SK-N-SH (cell line): ENCODE data around the gene LDB2. TPM values are rescaled to one million over a fixed set of nuclear protein-coding genes. Genes with fewer than 3 reads are reported as not detected.

Experiments used
- CTCF ChIA-PET: fragments of 300-600, 350-600 bp; formaldehyde crosslinking; extraction: SDS; loops from one replicate; lab custom pipeline; 2021; lab: Yijun Ruan, JAX
- POLR2A ChIA-PET: fragments of 350-600 bp; sonication (Branson Sonifier 250); formaldehyde crosslinking; extraction: SDS; loops from one replicate; lab custom pipeline; 2020; ENCODE audit warnings: antibody characterized with exemption, inconsistent platforms; lab: Yijun Ruan, JAX
- DNase-seq: peaks from one replicate; pipeline ENCODE4 v3.0.0; 2012
- H2AFZ ChIP-seq: fragments of 200-600 bp; sonication (generic); 2 replicates; pipeline ENCODE4 v1.8.1; 2016; ENCODE audit warnings: antibody characterized with exemption, mild to moderate bottlenecking, low read depth
- H3F3A ChIP-seq: fragments of 200-600 bp; sonication (generic); replicated peaks from 2 replicates; pipeline ENCODE3; 2016; ENCODE audit warnings: antibody characterized with exemption, mild to moderate bottlenecking; ENCODE audit not compliant: insufficient read depth
- H3K27ac ChIP-seq, 2 experiments: fragments of 200-500 bp in 1 of 2; fragments of 200-600 bp in 1 of 2; sonication (Bioruptor generic) in 1 of 2; sonication (generic), shearing (Covaris generic) in 1 of 2; 2 replicates each; pipeline versions ENCODE4 v1.5.1 to v1.6.1; 2014 to 2016; ENCODE audit warnings: low read depth in 2 of 2, inconsistent platforms in 1 of 2, low read length in 1 of 2, mild to moderate bottlenecking in 1 of 2, mixed read lengths in 1 of 2
- H3K27me3 ChIP-seq: fragments of 200-600 bp; sonication (generic), shearing (Covaris generic); 2 replicates; pipeline ENCODE4 v1.6.1; 2016; ENCODE audit warnings: mixed run types; ENCODE audit not compliant: insufficient read depth
- H3K36me3 ChIP-seq, 2 experiments: fragments of 200-500 bp in 1 of 2; fragments of 200-600 bp in 1 of 2; sonication (Bioruptor generic) in 1 of 2; sonication (generic) in 1 of 2; replicated peaks in 1 of 2; 2 replicates each; pipeline versions ENCODE3 to v1.5.1; 2014 to 2016; ENCODE audit warnings: low read length in 1 of 2, mild to moderate bottlenecking in 1 of 2; ENCODE audit not compliant: insufficient read depth in 2 of 2, control insufficient read depth in 1 of 2
- H3K4me1 ChIP-seq, 2 experiments: fragments of 200-500 bp in 1 of 2; fragments of 200-600 bp in 1 of 2; sonication (Bioruptor generic) in 1 of 2; sonication (generic), shearing (Covaris generic) in 1 of 2; 2 replicates each; pipeline versions ENCODE4 v1.5.1 to v1.6.1; 2014 to 2016; ENCODE audit warnings: low read depth in 1 of 2, low read length in 1 of 2, mixed run types in 1 of 2; ENCODE audit not compliant: insufficient read depth in 2 of 2, control insufficient read depth in 1 of 2
- H3K4me2 ChIP-seq: fragments of 200-600 bp; sonication (generic), shearing (Covaris generic); 2 replicates; pipeline ENCODE4 v1.6.1; 2017; ENCODE audit warnings: mixed run types
- H3K4me3 ChIP-seq, 2 experiments: fragments of 200-500 bp in 1 of 2; fragments of 200-600 bp in 1 of 2; sonication (Bioruptor generic) in 1 of 2; sonication (generic), shearing (Covaris generic) in 1 of 2; 2 replicates each; pipeline versions ENCODE4 v1.5.1 to v1.8.1; 2014 to 2016; ENCODE audit warnings: low read depth in 2 of 2, inconsistent platforms in 1 of 2, low read length in 1 of 2, mild to moderate bottlenecking in 1 of 2, mixed read lengths in 1 of 2, moderate library complexity in 1 of 2
- H3K79me2 ChIP-seq: fragments of 200-600 bp; sonication (generic); 2 replicates; pipeline ENCODE4 v1.8.1; 2017; ENCODE audit warnings: mild to moderate bottlenecking; ENCODE audit not compliant: insufficient read depth
- H3K9ac ChIP-seq: fragments of 200-600 bp; sonication (generic); 2 replicates; pipeline ENCODE4 v1.6.1; 2017; ENCODE audit warnings: mixed run types
- H3K9me2 ChIP-seq: fragments of 200-600 bp; sonication (generic); 2 replicates; pipeline ENCODE4 v1.6.1; 2017; ENCODE audit warnings: mixed run types
- H3K9me3 ChIP-seq: fragments of 200-600 bp; sonication (generic); 2 replicates; pipeline ENCODE4 v1.6.1; 2017; ENCODE audit warnings: mixed run types, mild to moderate bottlenecking, moderate library complexity
- H4K20me1 ChIP-seq: fragments of 200-600 bp; sonication (generic); 2 replicates; pipeline ENCODE4 v1.6.1; 2017; ENCODE audit warnings: mild to moderate bottlenecking, mixed run types; ENCODE audit not compliant: insufficient read depth
- ELF1 ChIP-seq: IDR thresholded peaks from 2 replicates; pipeline ENCODE4 v1.4.0; 2012
- EP300 ChIP-seq, 2 experiments: IDR thresholded peaks; 2 replicates each; pipeline versions ENCODE4 v1.4.0 to v1.6.1; 2012; ENCODE audit warnings: borderline replicate concordance in 1 of 2, low read depth in 1 of 2, low read length in 1 of 2
- GABPA ChIP-seq: IDR thresholded peaks from 2 replicates; pipeline ENCODE4 v1.4.0; 2012; ENCODE audit warnings: low read depth, mild to moderate bottlenecking
- MXI1 ChIP-seq: IDR thresholded peaks from 2 replicates; pipeline ENCODE4 v1.6.1; 2012; ENCODE audit warnings: mild to moderate bottlenecking, low read depth, low read length, improper control_type of control experiment
- NFIC ChIP-seq: IDR thresholded peaks from 2 replicates; pipeline ENCODE4 v1.4.0; 2012; ENCODE audit warnings: borderline replicate concordance
- NRF1 ChIP-seq: IDR thresholded peaks from 2 replicates; pipeline ENCODE4 v1.6.1; 2012; ENCODE audit warnings: low read depth, mild to moderate bottlenecking, low read length
- RCOR1 ChIP-seq: fragments of 150-350 bp; IDR thresholded peaks from 2 replicates; pipeline ENCODE4 v1.6.1; 2017; ENCODE audit warnings: antibody characterized with exemption, low read length
- RFX5 ChIP-seq: IDR thresholded peaks from 2 replicates; pipeline ENCODE4 v1.6.1; 2012; ENCODE audit warnings: mild to moderate bottlenecking, improper control_type of control experiment, low read length
- SIN3A ChIP-seq: IDR thresholded peaks from 2 replicates; pipeline ENCODE4 v1.6.1; 2012; ENCODE audit warnings: low read depth, mild to moderate bottlenecking, low read length, moderate library complexity, borderline replicate concordance
- SMC3 ChIP-seq: IDR thresholded peaks from 2 replicates; pipeline ENCODE4 v1.6.1; 2012; ENCODE audit warnings: low read depth, low read length, improper control_type of control experiment
- TAF1 ChIP-seq: IDR thresholded peaks from 2 replicates; pipeline ENCODE4 v1.6.1; 2012; ENCODE audit warnings: low read depth, mild to moderate bottlenecking, low read length, moderate library complexity, borderline replicate concordance
- TCF12 ChIP-seq: IDR thresholded peaks from 2 replicates; pipeline ENCODE4 v1.4.0; 2012
- TEAD4 ChIP-seq: IDR thresholded peaks from 2 replicates; pipeline ENCODE4 v1.4.0; 2012; ENCODE audit warnings: mild to moderate bottlenecking, borderline replicate concordance; ENCODE audit not compliant: insufficient read depth
- YY1 ChIP-seq: IDR thresholded peaks from 2 replicates; pipeline ENCODE4 v1.4.0; 2012; ENCODE audit warnings: low read depth, mild to moderate bottlenecking
- WGBS: methylation state at CpG from one replicate; pipeline ENCODE4 v1.1.6; 2017; ENCODE audit warnings: low lambda C conversion rate; 5-methylcytosine and 5-hydroxymethylcytosine counted together
- polyA plus RNA-seq, 3 experiments: library from polyadenylated mRNA; depleted of rRNA; stranded (reverse); fragments of >200 nt; gene quantifications; 2 replicates each; pipeline ENCODE4 v1.2.3, GENCODE V29; 2012
- TF ChIP-seq, protein P1 (sequence below): IDR thresholded peaks from 2 replicates; pipeline ENCODE4 v1.6.1; 2012; ENCODE audit warnings: mild to moderate bottlenecking, low read depth, low read length, moderate library complexity
- TF ChIP-seq, protein P2 (sequence below): fragments of 200-600 bp; sonication (generic); IDR thresholded peaks from 2 replicates; pipeline ENCODE4 v1.6.1; 2017; ENCODE audit warnings: antibody characterized with exemption, mild to moderate bottlenecking, moderate library complexity
- TF ChIP-seq, protein P3 (sequence below): IDR thresholded peaks from 2 replicates; pipeline ENCODE4; 2012
- TF ChIP-seq, protein P4 (sequence below): fragments of 150-350 bp; IDR thresholded peaks from 2 replicates; pipeline ENCODE4 v1.6.1; 2016; ENCODE audit warnings: mild to moderate bottlenecking, low read depth, low read length
- TF ChIP-seq, protein P5 (sequence below): fragments of 150-350 bp; IDR thresholded peaks from 2 replicates; pipeline ENCODE4 v1.6.1; 2017; ENCODE audit warnings: antibody characterized with exemption, low read length, low read depth, borderline replicate concordance
- TF ChIP-seq, protein P6 (sequence below): IDR thresholded peaks from 2 replicates; pipeline ENCODE4 v1.4.0; 2012; ENCODE audit warnings: low read depth

Gene LDB2
- polyA plus RNA-seq, 1 of the 3 experiments (the other 2 are of a cell fraction), result 11.0 TPM

DNA sequence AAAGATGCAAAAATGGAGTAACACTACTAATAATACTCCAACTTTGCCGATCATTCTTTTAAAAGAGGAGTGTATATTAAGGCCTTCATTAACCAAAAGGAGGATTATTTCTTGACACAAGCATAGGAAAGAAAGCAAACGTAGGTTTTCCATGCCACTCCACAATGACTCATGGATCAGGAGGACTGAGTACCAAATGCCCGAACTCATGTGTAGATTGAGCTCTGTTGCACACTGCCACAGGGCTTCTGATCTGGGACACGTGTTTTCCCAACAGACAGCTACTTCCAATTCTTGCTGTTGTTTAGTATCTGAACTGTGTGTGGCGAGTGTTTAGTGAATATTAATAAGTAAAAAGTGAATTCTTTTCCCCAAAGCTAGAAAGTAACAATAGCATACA is 131.2 kb downstream of the LDB2 start:
- Histone ChIP-seq H3K9me3 (no peaks in the 10 kb centered on the region), H3K4me1 (peaks cover 0 to 18% of the 10 kb centered on the region in 2 experiments; a peak in 2 of 4 replicates), H3K27me3 (no peaks in the 10 kb centered on the region), H3F3A (peaks cover 12% of the 10 kb centered on the region), H2AFZ (no peak overlapping the region), H3K79me2 (no peaks in the 10 kb centered on the region), H3K4me2 (no peak overlapping the region), H3K4me3 (no peak overlapping the region), H4K20me1 (no peaks in the 10 kb centered on the region), H3K27ac (no peak overlapping the region), H3K36me3 (no peaks in the 10 kb centered on the region), H3K9ac (no peak overlapping the region), H3K9me2 (no peaks in the 10 kb centered on the region)
- TF ChIP-seq, protein P1, sequence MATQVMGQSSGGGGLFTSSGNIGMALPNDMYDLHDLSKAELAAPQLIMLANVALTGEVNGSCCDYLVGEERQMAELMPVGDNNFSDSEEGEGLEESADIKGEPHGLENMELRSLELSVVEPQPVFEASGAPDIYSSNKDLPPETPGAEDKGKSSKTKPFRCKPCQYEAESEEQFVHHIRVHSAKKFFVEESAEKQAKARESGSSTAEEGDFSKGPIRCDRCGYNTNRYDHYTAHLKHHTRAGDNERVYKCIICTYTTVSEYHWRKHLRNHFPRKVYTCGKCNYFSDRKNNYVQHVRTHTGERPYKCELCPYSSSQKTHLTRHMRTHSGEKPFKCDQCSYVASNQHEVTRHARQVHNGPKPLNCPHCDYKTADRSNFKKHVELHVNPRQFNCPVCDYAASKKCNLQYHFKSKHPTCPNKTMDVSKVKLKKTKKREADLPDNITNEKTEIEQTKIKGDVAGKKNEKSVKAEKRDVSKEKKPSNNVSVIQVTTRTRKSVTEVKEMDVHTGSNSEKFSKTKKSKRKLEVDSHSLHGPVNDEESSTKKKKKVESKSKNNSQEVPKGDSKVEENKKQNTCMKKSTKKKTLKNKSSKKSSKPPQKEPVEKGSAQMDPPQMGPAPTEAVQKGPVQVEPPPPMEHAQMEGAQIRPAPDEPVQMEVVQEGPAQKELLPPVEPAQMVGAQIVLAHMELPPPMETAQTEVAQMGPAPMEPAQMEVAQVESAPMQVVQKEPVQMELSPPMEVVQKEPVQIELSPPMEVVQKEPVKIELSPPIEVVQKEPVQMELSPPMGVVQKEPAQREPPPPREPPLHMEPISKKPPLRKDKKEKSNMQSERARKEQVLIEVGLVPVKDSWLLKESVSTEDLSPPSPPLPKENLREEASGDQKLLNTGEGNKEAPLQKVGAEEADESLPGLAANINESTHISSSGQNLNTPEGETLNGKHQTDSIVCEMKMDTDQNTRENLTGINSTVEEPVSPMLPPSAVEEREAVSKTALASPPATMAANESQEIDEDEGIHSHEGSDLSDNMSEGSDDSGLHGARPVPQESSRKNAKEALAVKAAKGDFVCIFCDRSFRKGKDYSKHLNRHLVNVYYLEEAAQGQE, result no peak
- TF ChIP-seq MXI1 (no peak), TEAD4 (no peak), NRF1 (no peak), RCOR1 (no peak), ELF1 (no peak), SIN3A (no peak), TCF12 (no peak), RFX5 (no peak), GABPA (no peak), YY1 (no peak), TAF1 (no peak), EP300 (IDR thresholded peaks at IDR 0.05; ENCODE audit: borderline replicate concordance in 1 of 2, low read depth in 1 of 2, low read length in 1 of 2) (no peak), NFIC (no peak), SMC3 (no peak)
- TF ChIP-seq, protein P2, sequence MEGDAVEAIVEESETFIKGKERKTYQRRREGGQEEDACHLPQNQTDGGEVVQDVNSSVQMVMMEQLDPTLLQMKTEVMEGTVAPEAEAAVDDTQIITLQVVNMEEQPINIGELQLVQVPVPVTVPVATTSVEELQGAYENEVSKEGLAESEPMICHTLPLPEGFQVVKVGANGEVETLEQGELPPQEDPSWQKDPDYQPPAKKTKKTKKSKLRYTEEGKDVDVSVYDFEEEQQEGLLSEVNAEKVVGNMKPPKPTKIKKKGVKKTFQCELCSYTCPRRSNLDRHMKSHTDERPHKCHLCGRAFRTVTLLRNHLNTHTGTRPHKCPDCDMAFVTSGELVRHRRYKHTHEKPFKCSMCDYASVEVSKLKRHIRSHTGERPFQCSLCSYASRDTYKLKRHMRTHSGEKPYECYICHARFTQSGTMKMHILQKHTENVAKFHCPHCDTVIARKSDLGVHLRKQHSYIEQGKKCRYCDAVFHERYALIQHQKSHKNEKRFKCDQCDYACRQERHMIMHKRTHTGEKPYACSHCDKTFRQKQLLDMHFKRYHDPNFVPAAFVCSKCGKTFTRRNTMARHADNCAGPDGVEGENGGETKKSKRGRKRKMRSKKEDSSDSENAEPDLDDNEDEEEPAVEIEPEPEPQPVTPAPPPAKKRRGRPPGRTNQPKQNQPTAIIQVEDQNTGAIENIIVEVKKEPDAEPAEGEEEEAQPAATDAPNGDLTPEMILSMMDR, result no peak
- TF ChIP-seq, protein P3, sequence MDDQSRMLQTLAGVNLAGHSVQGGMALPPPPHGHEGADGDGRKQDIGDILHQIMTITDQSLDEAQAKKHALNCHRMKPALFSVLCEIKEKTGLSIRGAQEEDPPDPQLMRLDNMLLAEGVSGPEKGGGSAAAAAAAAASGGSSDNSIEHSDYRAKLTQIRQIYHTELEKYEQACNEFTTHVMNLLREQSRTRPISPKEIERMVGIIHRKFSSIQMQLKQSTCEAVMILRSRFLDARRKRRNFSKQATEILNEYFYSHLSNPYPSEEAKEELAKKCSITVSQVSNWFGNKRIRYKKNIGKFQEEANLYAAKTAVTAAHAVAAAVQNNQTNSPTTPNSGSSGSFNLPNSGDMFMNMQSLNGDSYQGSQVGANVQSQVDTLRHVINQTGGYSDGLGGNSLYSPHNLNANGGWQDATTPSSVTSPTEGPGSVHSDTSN, result no peak
- TF ChIP-seq, protein P4, sequence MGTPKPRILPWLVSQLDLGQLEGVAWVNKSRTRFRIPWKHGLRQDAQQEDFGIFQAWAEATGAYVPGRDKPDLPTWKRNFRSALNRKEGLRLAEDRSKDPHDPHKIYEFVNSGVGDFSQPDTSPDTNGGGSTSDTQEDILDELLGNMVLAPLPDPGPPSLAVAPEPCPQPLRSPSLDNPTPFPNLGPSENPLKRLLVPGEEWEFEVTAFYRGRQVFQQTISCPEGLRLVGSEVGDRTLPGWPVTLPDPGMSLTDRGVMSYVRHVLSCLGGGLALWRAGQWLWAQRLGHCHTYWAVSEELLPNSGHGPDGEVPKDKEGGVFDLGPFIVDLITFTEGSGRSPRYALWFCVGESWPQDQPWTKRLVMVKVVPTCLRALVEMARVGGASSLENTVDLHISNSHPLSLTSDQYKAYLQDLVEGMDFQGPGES, result no peak
- TF ChIP-seq, protein P5, sequence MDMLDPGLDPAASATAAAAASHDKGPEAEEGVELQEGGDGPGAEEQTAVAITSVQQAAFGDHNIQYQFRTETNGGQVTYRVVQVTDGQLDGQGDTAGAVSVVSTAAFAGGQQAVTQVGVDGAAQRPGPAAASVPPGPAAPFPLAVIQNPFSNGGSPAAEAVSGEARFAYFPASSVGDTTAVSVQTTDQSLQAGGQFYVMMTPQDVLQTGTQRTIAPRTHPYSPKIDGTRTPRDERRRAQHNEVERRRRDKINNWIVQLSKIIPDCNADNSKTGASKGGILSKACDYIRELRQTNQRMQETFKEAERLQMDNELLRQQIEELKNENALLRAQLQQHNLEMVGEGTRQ, result no peak
- TF ChIP-seq, protein P6, sequence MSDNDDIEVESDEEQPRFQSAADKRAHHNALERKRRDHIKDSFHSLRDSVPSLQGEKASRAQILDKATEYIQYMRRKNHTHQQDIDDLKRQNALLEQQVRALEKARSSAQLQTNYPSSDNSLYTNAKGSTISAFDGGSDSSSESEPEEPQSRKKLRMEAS, result no peak
- 82% methylated on average over 5 of the region's 5 CpGs for WGBS
- no peak for DNase-seq
- ChIA-PET CTCF (interaction anchor here (0.7 to 1.1 kb wide), 3 partner anchors 11 to 580 kb away, joined by 3 to 4 read pairs (median 3); no protein-coding TSS in a partner anchor), POLR2A (no interaction called here)
